ENCODE data around the gene SCUBE3.

The SCUBE3 gene

GRCh38 chr6:35240838-35241801 lies 27.4 kb downstream of the SCUBE3 start:
- no peak overlapping the region for H3K9ac ChIP-seq
- H3K9me3 ChIP-seq (ENCODE audit: control insufficient read depth, low read length): no peaks in the 10 kb centered on the region
- peak; percentile 98 for TF ChIP-seq CTCF (IDR thresholded peaks at IDR 0.05)
- no peaks in the 10 kb centered on the region for H3K4me1 ChIP-seq
- H3K79me2 ChIP-seq: peaks cover 24% of the 10 kb centered on the region
- no peak overlapping the region for H3K4me2 ChIP-seq (ENCODE audit: low read length)
- no peak overlapping the region for H3K27ac ChIP-seq
- no peak overlapping the region for H2AFZ ChIP-seq
- no peaks in the 10 kb centered on the region for H3K27me3 ChIP-seq (ENCODE audit: control insufficient read depth, insufficient read depth, low read length)
- H3K4me3 ChIP-seq (ENCODE audit: low read depth, low read length): no peak overlapping the region
- no peaks in the 10 kb centered on the region for H3K36me3 ChIP-seq (ENCODE audit: control insufficient read depth, insufficient read depth, low read length)

GRCh38 chr6:35242486-35242885 lies 28.7 kb downstream of the SCUBE3 start:
- TF ChIP-seq CTCF (IDR thresholded peaks at IDR 0.05): no peak
- Histone ChIP-seq H2AFZ (no peak overlapping the region), H3K27ac (no peak overlapping the region), H3K27me3 (ENCODE audit: control insufficient read depth, insufficient read depth, low read length) (no peaks in the 10 kb centered on the region), H3K79me2 (peaks cover 24% of the 10 kb centered on the region), H3K4me3 (ENCODE audit: low read depth, low read length) (no peak overlapping the region), H3K4me2 (ENCODE audit: low read length) (no peak overlapping the region), H3K36me3 (ENCODE audit: control insufficient read depth, insufficient read depth, low read length) (no peaks in the 10 kb centered on the region), H3K9ac (no peak overlapping the region), H3K4me1 (no peaks in the 10 kb centered on the region), H3K9me3 (ENCODE audit: control insufficient read depth, low read length) (no peaks in the 10 kb centered on the region)

- Histone ChIP-seq H3K9ac (no peak overlapping the region), H3K27ac (no peak overlapping the region), H3K4me3 (ENCODE audit: low read depth, low read length) (no peak overlapping the region), H3K79me2 (peaks cover 22% of the 10 kb centered on the region), H2AFZ (no peak overlapping the region), H3K4me2 (ENCODE audit: low read length) (no peak overlapping the region), H3K9me3 (ENCODE audit: control insufficient read depth, low read length) (no peaks in the 10 kb centered on the region), H3K27me3 (ENCODE audit: control insufficient read depth, insufficient read depth, low read length) (no peaks in the 10 kb centered on the region), H3K36me3 (ENCODE audit: control insufficient read depth, insufficient read depth, low read length) (no peaks in the 10 kb centered on the region), H3K4me1 (peaks cover 4% of the 10 kb centered on the region)
- TF ChIP-seq CTCF (IDR thresholded peaks at IDR 0.05): no peak
Measured at GRCh38 chr6:35242906-35243305, 29.1 kb downstream of the SCUBE3 start.

- Histone ChIP-seq H3K4me1 (peaks cover 4% of the 10 kb centered on the region), H3K36me3 (ENCODE audit: control insufficient read depth, insufficient read depth, low read length) (no peaks in the 10 kb centered on the region), H2AFZ (no peak overlapping the region), H3K4me3 (ENCODE audit: low read depth, low read length) (no peak overlapping the region), H3K79me2 (peaks cover 19% of the 10 kb centered on the region), H3K9ac (no peak overlapping the region), H3K27ac (no peak overlapping the region), H3K4me2 (ENCODE audit: low read length) (no peak overlapping the region), H3K27me3 (ENCODE audit: control insufficient read depth, insufficient read depth, low read length) (no peaks in the 10 kb centered on the region), H3K9me3 (ENCODE audit: control insufficient read depth, low read length) (no peaks in the 10 kb centered on the region)
- TF ChIP-seq CTCF (IDR thresholded peaks at IDR 0.05): no peak
Measured at GRCh38 chr6:35243386-35243958, 29.7 kb downstream of the SCUBE3 start.

Data from parathyroid adenoma (tissue), 2 donors.